ENCODE data around the gene AVP.

Gene AVP

GRCh38 chr20:3040086-3040485, 44.4 kb downstream of the AVP start:
- TF ChIP-seq CTCF (IDR thresholded peaks at IDR 0.05; ENCODE audit: low read depth, low read length): no peak
- H3K4me3 ChIP-seq (ENCODE audit: low read depth, low read length): no peak overlapping the region

- H3K4me3 ChIP-seq (ENCODE audit: low read depth, low read length): no peak overlapping the region
- no peak for TF ChIP-seq CTCF (IDR thresholded peaks at IDR 0.05; ENCODE audit: low read depth, low read length)
These were observed 45.1 kb downstream of the AVP start for GRCh38 chr20:3039426-3039825.

GRCh38 chr20:3038454-3038853, 46.1 kb downstream of the AVP start:
- TF ChIP-seq CTCF (IDR thresholded peaks at IDR 0.05; ENCODE audit: low read depth, low read length): no peak
- no peak overlapping the region for H3K4me3 ChIP-seq (ENCODE audit: low read depth, low read length)

- no peak overlapping the region for H3K4me3 ChIP-seq (ENCODE audit: low read depth, low read length)
- TF ChIP-seq CTCF (IDR thresholded peaks at IDR 0.05; ENCODE audit: low read depth, low read length): no peak
These were observed 46.9 kb downstream of the AVP start for GRCh38 chr20:3037654-3038053.

GRCh38 chr20:3032624-3033023, 51.9 kb downstream of the AVP start:
- no peak for TF ChIP-seq CTCF (IDR thresholded peaks at IDR 0.05; ENCODE audit: low read depth, low read length)
- no peak overlapping the region for H3K4me3 ChIP-seq (ENCODE audit: low read depth, low read length)

Data from WI38 (cell line).